Natural killer cell treated with Interleukin-12 subunit alpha and Interleukin-12 subunit beta and Interleukin-15 and Interleukin-18, amount 100 ng/mL, for 72 hours (primary cell): ENCODE results near the gene CALU. TPM values are rescaled to one million over a fixed set of nuclear protein-coding genes. Genes with fewer than 3 reads are reported as not detected.

Source experiments
- ATAC-seq, 2 donors: fragments of 150-1000 bp; cut with Tn5 transposase in 1 of 2; sonication (Bioruptor Pico), chemical (Tn5 transposase) in 1 of 2; 2 replicates each; pipeline ENCODE4 v1.10.0; 2021
- DNase-seq: peaks from one replicate; pipeline ENCODE4 v3.0.0; 2022; ENCODE audit warnings: low spot score
- H3K27ac Mint-ChIP-seq, 2 donors: 1 replicate in 1 of 2; 2 replicates in 1 of 2; pipeline ENCODE4 v1.8.0; 2022; ENCODE audit warnings: mixed read lengths in 2 of 2, mild to moderate bottlenecking in 1 of 2, moderate library complexity in 1 of 2
- H3K27me3 Mint-ChIP-seq, 2 donors: 1 replicate in 1 of 2; 2 replicates in 1 of 2; pipeline ENCODE4 v1.8.0; 2022; ENCODE audit warnings: mixed read lengths in 2 of 2
- H3K36me3 Mint-ChIP-seq: one replicate; pipeline ENCODE4 v1.8.0; 2022; ENCODE audit warnings: mixed read lengths
- H3K4me1 Mint-ChIP-seq, 2 donors: 1 replicate in 1 of 2; 2 replicates in 1 of 2; pipeline ENCODE4 v1.8.0; 2022; ENCODE audit warnings: low read depth in 2 of 2, mixed read lengths in 2 of 2, mild to moderate bottlenecking in 1 of 2
- H3K4me3 Mint-ChIP-seq: one replicate; pipeline ENCODE4 v1.8.0; 2022; ENCODE audit warnings: mixed read lengths
- H3K9me3 Mint-ChIP-seq: 2 replicates; pipeline ENCODE4 v1.8.0; 2022; ENCODE audit warnings: mixed read lengths
- total RNA-seq, 2 donors: library from RNA; stranded (reverse); gene quantifications; one replicate each; pipeline ENCODE4 v1.2.3, GENCODE V29; 2022

Gene CALU
- total RNA-seq, 2 donors from 2014 or later = 46.3 to 60.5 TPM

DNA sequence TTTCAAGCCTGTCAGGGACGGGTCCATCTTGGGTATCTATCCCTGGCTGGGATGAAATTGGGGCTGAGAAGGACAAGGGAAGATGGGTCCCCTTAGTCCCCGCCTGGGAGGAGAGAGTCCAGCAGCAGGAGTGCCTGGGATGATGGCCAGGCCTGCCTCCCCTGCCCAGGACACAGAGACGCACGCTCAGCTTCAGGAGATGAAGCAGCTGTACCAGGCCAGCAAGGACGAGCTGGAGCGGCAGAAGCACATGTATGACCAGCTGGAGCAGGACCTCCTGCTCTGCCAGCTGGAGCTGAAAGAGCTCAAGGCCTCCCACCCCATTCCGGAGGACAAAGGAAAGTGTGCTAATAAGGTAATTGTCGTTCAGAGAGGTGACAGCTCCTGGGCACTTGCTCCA, 68.0 kb downstream of the CALU start:
- DNase-seq = peak; percentile 53
- Mint-ChIP-seq H3K4me1 (no peaks in the 10 kb centered on the region), H3K36me3 (no peaks in the 10 kb centered on the region), H3K27me3 (no peaks in the 10 kb centered on the region), H3K9me3 (no peaks in the 10 kb centered on the region), H3K27ac (no peak overlapping the region), H3K4me3 (no peak overlapping the region)
- no peak for ATAC-seq

- H3K27ac Mint-ChIP-seq = no peak overlapping the region
- H3K4me1 Mint-ChIP-seq = no peaks in the 10 kb centered on the region
- H3K9me3 Mint-ChIP-seq = no peaks in the 10 kb centered on the region
- H3K36me3 Mint-ChIP-seq = no peaks in the 10 kb centered on the region
- DNase-seq (no peak), ATAC-seq (no peak)
- no peak overlapping the region for H3K4me3 Mint-ChIP-seq
- no peaks in the 10 kb centered on the region for H3K27me3 Mint-ChIP-seq
These were observed 70.2 kb downstream of the CALU start for GRCh38 chr7:128809363-128809762.

GRCh38 chr7:128810473-128810872, 71.3 kb downstream of the CALU start:
- no peaks in the 10 kb centered on the region for H3K4me1 Mint-ChIP-seq
- H3K9me3 Mint-ChIP-seq = no peaks in the 10 kb centered on the region
- no peaks in the 10 kb centered on the region for H3K36me3 Mint-ChIP-seq
- no peak overlapping the region for H3K27ac Mint-ChIP-seq
- peaks cover 0 to 4% of the 10 kb centered on the region in 2 donors for H3K27me3 Mint-ChIP-seq
- DNase-seq (no peak), ATAC-seq (no peak)
- H3K4me3 Mint-ChIP-seq = no peak overlapping the region

DNA sequence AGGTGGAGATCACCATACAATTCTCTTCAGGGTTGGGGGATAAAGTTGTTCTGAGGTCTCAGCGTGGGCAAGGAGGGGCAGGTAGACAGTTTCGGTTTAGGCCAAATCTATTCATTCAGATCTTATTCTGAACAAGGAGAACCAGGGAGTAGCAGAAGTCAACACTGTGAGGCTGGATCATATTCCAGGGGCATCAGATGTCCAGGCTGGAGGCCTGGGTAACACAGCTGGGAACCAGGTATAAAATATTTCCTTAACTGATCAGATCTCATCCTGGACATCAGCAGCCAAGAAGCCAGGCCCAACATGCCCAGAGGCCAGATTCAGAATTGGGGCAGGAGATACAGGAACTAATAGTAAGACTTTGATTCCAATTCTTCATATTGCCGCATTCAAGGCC, 71.8 kb downstream of the CALU start:
- no peaks in the 10 kb centered on the region for H3K4me1 Mint-ChIP-seq
- H3K27ac Mint-ChIP-seq = no peak overlapping the region
- no peak for ATAC-seq
- peaks cover 0 to 5% of the 10 kb centered on the region in 2 donors for H3K27me3 Mint-ChIP-seq
- no peak overlapping the region for H3K4me3 Mint-ChIP-seq
- no peak for DNase-seq
- H3K36me3 Mint-ChIP-seq = no peaks in the 10 kb centered on the region
- H3K9me3 Mint-ChIP-seq = no peaks in the 10 kb centered on the region

DNA sequence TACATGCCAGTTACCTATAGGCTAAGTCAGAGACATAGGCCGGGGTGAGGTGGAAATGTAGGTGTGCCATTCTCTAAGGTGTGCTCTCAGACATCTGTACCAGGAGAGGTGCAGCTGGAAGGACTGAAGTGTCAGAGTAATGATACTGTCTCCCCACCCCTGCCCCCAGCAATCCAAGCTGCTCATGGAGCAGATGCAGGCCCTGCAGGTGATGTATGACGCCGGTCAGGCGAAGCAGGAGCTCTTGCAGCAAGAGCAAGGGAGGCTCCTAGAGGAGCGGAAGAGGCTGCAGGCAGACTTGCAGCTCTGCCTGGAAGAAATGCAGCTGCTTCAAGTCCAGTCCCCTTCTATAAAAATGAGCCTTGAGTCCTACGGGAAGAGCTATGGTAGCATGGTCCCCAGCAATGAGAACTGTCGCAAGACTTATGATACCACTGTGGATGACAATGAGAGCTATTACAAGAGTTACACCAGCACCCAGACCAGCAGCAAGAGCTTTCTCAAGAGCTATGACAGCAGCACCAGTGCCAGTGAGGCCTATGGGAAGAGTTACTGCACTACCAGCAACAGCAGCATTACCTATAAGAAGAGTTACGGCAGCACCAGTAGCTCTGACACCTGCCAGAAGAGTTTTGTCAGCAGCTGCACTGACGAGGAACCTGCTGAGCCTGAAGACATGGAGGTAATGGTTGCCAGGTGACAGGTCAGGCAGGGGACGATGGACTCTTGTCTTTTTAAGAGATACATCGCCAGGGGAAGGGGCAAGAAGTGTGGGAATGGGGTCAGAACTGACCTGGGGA, 72.7 kb downstream of the CALU start:
- no peaks in the 10 kb centered on the region for H3K36me3 Mint-ChIP-seq
- no peaks in the 10 kb centered on the region for H3K4me1 Mint-ChIP-seq
- ATAC-seq = no peak
- peaks cover 0 to 5% of the 10 kb centered on the region in 2 donors for H3K27me3 Mint-ChIP-seq
- DNase-seq = no peak
- H3K9me3 Mint-ChIP-seq = no peaks in the 10 kb centered on the region
- H3K4me3 Mint-ChIP-seq = no peak overlapping the region
- no peak overlapping the region for H3K27ac Mint-ChIP-seq

DNA sequence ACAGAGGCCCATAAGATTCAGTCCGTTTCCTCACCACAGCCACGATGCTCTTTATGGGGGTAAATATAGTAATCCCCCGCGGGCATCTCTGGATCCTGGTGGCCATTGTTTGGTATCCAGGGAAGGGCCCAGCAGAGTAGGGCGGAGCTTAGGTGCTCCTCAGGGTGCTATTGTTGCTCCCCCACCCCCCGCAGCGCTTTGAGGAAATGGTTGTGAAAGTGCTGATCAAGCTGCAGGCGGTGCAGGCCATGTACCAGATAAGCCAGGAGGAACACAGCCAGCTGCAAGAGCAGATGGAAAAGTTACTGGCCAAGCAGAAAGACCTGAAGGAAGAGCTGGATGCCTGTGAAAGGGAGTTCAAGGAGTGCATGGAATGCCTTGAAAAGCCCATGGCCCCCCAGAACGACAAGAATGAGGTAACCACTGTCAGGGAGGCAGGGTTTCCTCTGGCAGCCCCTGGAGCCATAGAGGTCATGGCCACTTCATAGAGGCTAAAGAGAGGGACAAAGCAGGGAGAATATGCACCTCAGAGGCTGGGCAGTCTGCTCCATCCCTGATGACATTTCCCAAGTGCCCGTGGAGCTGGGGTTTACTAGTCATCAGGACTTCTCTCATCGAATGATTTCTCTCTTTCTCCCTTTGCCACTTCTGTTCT, 73.5 kb downstream of the CALU start:
- ATAC-seq (no peak), DNase-seq (no peak)
- H3K9me3 Mint-ChIP-seq = no peaks in the 10 kb centered on the region
- no peaks in the 10 kb centered on the region for H3K4me1 Mint-ChIP-seq
- no peak overlapping the region for H3K27ac Mint-ChIP-seq
- H3K4me3 Mint-ChIP-seq = no peak overlapping the region
- H3K27me3 Mint-ChIP-seq = peaks cover 0 to 5% of the 10 kb centered on the region in 2 donors
- no peaks in the 10 kb centered on the region for H3K36me3 Mint-ChIP-seq

DNA sequence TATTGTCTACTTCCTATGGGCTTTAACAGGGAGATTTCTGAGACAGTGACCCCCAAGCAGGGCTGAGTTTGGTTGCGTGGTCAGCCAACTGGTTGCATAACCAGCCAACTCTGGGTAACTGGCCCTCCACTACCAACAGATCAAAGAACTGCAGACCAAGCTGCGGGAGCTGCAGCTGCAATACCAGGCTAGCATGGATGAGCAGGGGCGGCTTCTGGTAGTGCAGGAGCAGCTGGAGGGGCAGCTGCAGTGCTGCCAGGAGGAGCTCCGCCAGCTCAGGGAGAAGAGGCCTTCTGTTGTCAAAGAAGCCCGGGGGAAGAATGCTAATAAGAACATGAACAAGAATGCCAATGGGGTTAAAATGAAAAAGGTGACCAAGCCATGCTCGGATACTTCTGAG, 75.3 kb downstream of the CALU start:
- no peak overlapping the region for H3K4me3 Mint-ChIP-seq
- H3K27me3 Mint-ChIP-seq = peaks cover 0 to 5% of the 10 kb centered on the region in 2 donors
- H3K27ac Mint-ChIP-seq = no peak overlapping the region
- H3K9me3 Mint-ChIP-seq = no peaks in the 10 kb centered on the region
- DNase-seq (no peak), ATAC-seq (no peak)
- no peaks in the 10 kb centered on the region for H3K4me1 Mint-ChIP-seq
- no peaks in the 10 kb centered on the region for H3K36me3 Mint-ChIP-seq

- DNase-seq = no peak
- H3K9me3 Mint-ChIP-seq = no peaks in the 10 kb centered on the region
- H3K4me1 Mint-ChIP-seq = no peaks in the 10 kb centered on the region
- no peaks in the 10 kb centered on the region for H3K36me3 Mint-ChIP-seq
- no peak overlapping the region for H3K4me3 Mint-ChIP-seq
- H3K27ac Mint-ChIP-seq = no peak overlapping the region
- H3K27me3 Mint-ChIP-seq = peaks cover 3 to 13% of the 10 kb centered on the region in 2 donors
- ATAC-seq = no peak
These were observed 76.3 kb downstream of the CALU start for GRCh38 chr7:128815289-128815942.

DNA sequence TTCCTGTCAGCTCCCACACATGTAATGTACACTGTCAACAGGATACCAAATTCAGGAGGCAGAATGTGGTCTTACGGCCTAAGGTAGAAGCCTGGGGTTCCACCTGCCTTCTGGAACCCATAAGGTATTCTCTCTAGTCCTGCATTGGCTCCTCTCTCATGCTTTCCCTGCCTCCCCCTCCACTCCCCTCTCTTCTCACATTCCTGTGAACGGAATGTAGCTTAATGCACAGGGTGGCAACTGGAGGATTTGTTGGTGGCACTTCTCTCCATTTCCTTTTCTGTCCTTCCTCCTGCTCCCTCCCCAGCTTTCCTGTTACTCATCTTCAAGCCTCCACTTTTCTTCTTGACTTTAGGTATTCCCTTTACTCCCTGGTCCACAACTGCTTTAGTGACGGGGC, 79.5 kb downstream of the CALU start:
- no peak for DNase-seq
- no peaks in the 10 kb centered on the region for H3K4me1 Mint-ChIP-seq
- H3K27ac Mint-ChIP-seq = no peak overlapping the region
- no peak overlapping the region for H3K4me3 Mint-ChIP-seq
- no peaks in the 10 kb centered on the region for H3K9me3 Mint-ChIP-seq
- H3K27me3 Mint-ChIP-seq = peaks cover 3 to 13% of the 10 kb centered on the region in 2 donors
- no peaks in the 10 kb centered on the region for H3K36me3 Mint-ChIP-seq
- no peak for ATAC-seq

Other genes with a start within 250 kb of the CALU start
- gene GARIN1A, start 67.1 kb upstream of the CALU start, total RNA-seq = 1 to 10 TPM; 1.6 to 4.3 TPM
- gene OPN1SW, start 36.4 kb downstream of the CALU start, total RNA-seq = not detected
- gene CCDC136, start 52.6 kb downstream of the CALU start, total RNA-seq = 10 to 100 TPM; 15.1 to 23.8 TPM
- not detected for gene FLNC, start 91.0 kb downstream of the CALU start, total RNA-seq
- 100 to 1,000 TPM; 115 to 145 TPM for gene ATP6V1F, start 123.5 kb downstream of the CALU start, total RNA-seq
- 1 to 10 TPM in 1 of 2 donors, under 1 TPM in 1; 0.17 to 1.1 TPM for gene KCP, start 171.3 kb downstream of the CALU start, total RNA-seq
- gene IRF5, start 198.6 kb downstream of the CALU start, total RNA-seq = 10 to 100 TPM; 26.5 to 43.4 TPM